Measurements from ENCODE around the gene SESN1.

DNA sequence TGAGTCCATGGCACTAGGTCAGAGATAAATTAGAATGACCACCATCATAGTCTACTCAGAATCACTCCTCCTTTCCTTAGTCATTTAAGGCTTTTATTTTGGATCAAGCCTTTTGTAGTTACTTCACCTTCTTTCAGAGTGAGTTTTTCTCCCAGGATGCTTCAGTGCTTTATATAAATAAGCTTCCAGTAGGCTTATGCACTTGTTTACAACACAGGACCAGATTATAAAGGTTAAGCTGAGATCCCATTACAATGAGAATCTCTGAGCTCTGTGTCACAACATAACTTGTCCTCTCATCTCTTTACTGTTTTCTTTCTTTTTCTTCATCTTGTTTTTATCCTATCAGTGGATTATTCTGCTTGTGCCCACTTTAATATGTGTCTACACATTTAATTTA is 48.5 kb upstream of the SESN1 start:
- TF ChIP-seq, protein P1, sequence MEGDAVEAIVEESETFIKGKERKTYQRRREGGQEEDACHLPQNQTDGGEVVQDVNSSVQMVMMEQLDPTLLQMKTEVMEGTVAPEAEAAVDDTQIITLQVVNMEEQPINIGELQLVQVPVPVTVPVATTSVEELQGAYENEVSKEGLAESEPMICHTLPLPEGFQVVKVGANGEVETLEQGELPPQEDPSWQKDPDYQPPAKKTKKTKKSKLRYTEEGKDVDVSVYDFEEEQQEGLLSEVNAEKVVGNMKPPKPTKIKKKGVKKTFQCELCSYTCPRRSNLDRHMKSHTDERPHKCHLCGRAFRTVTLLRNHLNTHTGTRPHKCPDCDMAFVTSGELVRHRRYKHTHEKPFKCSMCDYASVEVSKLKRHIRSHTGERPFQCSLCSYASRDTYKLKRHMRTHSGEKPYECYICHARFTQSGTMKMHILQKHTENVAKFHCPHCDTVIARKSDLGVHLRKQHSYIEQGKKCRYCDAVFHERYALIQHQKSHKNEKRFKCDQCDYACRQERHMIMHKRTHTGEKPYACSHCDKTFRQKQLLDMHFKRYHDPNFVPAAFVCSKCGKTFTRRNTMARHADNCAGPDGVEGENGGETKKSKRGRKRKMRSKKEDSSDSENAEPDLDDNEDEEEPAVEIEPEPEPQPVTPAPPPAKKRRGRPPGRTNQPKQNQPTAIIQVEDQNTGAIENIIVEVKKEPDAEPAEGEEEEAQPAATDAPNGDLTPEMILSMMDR (IDR thresholded peaks at IDR 0.05; ENCODE audit: insufficient read depth, low read depth, low read length), result no peak
- TF ChIP-seq EZH2 (IDR thresholded peaks at IDR 0.05; ENCODE audit: insufficient read depth, low read length), result no peak

Measured in astrocyte (in vitro differentiated cells and primary cell).